HCT116 (cell line): ENCODE measurements around the gene DHRS13.

ENCODE experiments used
- CEBPB ChIP-seq: IDR thresholded peaks from 2 replicates; pipeline ENCODE4 v1.6.1; 2012; ENCODE audit warnings: low read depth
- ELF1 ChIP-seq: IDR thresholded peaks from 2 replicates; pipeline ENCODE4 v1.6.1; 2012; ENCODE audit warnings: low read depth, borderline replicate concordance
- JUND ChIP-seq: IDR thresholded peaks from 2 replicates; pipeline ENCODE4 v1.6.1; 2012
- SIN3A ChIP-seq: IDR thresholded peaks from 2 replicates; pipeline ENCODE4 v1.6.1; 2012; ENCODE audit warnings: low read depth
- ZNF274 ChIP-seq: fragments of 200-500 bp; sonication (Bioruptor generic); IDR thresholded peaks from 2 replicates; pipeline ENCODE4 v1.6.1; 2014; ENCODE audit warnings: mild to moderate bottlenecking, low read depth, low read length, inconsistent platforms
- TF ChIP-seq, protein P1 (sequence below), 3 experiments: fragments of 200-600 bp in 1 of 3; sonication (generic) in 1 of 3; IDR thresholded peaks in 2 of 3; conservative IDR thresholded peaks in 1 of 3; 2 replicates each; pipeline ENCODE4 v1.5.1; 2012 to 2017; ENCODE audit warnings: low read depth in 2 of 3, low read length in 2 of 3, antibody characterized with exemption in 1 of 3, borderline replicate concordance in 1 of 3, control low read depth in 1 of 3, mild to moderate bottlenecking in 1 of 3, mixed read lengths in 1 of 3, mixed run types in 1 of 3, moderate library complexity in 1 of 3; ENCODE audit not compliant: insufficient read depth in 1 of 3
- TF ChIP-seq, protein P2 (sequence below): IDR thresholded peaks from 2 replicates; pipeline ENCODE4 v1.6.1; 2011; ENCODE audit warnings: mild to moderate bottlenecking, low read length, moderate library complexity; ENCODE audit not compliant: insufficient replicate concordance; ENCODE audit errors: extremely low read depth

DNA sequence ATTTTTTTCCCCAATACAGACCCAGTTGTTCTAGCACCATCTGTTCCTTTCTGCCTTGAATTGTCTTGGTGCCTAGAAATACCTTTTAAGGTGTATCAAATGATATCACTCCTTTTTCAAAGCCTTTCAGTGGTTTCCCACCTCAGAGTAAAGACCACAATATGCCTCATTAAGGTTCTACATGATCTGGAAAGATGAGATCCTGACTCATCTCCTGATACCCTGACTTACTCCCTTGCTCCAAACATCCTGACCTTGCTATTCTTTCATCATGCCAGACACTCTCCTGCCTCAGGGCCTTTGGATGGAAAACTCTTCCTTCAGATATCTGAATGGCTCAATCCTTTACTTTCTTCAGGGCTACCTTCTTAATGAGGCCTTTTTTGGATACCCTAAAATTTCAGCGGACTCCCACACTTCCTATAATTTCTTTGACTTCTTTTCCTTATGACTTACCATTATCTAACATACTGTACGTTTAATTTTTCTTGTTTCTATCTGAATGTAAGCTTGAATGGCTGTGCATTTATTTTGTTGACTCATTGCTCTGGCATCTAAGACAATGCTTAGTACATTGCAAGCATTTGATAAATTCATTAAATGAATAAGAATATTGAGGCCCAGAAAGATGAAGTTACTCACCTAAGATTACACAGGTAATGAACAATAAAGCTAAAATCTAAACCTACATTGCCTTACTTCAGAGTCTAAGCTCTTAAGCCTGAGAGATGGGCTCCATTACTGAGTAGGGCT lies 24.5 kb downstream of the DHRS13 start:
- TF ChIP-seq, protein P1, sequence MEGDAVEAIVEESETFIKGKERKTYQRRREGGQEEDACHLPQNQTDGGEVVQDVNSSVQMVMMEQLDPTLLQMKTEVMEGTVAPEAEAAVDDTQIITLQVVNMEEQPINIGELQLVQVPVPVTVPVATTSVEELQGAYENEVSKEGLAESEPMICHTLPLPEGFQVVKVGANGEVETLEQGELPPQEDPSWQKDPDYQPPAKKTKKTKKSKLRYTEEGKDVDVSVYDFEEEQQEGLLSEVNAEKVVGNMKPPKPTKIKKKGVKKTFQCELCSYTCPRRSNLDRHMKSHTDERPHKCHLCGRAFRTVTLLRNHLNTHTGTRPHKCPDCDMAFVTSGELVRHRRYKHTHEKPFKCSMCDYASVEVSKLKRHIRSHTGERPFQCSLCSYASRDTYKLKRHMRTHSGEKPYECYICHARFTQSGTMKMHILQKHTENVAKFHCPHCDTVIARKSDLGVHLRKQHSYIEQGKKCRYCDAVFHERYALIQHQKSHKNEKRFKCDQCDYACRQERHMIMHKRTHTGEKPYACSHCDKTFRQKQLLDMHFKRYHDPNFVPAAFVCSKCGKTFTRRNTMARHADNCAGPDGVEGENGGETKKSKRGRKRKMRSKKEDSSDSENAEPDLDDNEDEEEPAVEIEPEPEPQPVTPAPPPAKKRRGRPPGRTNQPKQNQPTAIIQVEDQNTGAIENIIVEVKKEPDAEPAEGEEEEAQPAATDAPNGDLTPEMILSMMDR (IDR thresholded peaks at IDR 0.05 in 2 of 3, conservative IDR thresholded peaks at IDR 0.05 in 1 of 3; ENCODE audit: borderline replicate concordance in 1 of 3, insufficient read depth in 1 of 3, low read depth in 2 of 3, low read length in 2 of 3), result no peak
- TF ChIP-seq, protein P2, sequence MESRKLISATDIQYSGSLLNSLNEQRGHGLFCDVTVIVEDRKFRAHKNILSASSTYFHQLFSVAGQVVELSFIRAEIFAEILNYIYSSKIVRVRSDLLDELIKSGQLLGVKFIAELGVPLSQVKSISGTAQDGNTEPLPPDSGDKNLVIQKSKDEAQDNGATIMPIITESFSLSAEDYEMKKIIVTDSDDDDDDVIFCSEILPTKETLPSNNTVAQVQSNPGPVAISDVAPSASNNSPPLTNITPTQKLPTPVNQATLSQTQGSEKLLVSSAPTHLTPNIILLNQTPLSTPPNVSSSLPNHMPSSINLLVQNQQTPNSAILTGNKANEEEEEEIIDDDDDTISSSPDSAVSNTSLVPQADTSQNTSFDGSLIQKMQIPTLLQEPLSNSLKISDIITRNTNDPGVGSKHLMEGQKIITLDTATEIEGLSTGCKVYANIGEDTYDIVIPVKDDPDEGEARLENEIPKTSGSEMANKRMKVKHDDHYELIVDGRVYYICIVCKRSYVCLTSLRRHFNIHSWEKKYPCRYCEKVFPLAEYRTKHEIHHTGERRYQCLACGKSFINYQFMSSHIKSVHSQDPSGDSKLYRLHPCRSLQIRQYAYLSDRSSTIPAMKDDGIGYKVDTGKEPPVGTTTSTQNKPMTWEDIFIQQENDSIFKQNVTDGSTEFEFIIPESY, result no peak
- TF ChIP-seq ZNF274 (no peak), SIN3A (no peak), ELF1 (no peak), CEBPB (no peak), JUND (no peak)
